ENCODE results near the gene RAI2. TPM values are rescaled to one million over a fixed set of nuclear protein-coding genes. Genes with fewer than 3 reads are reported as not detected.

The RAI2 gene
- total RNA-seq, 1 experiment from 2014 or later: 0.77 TPM

- no peaks in the 10 kb centered on the region; the same call in 1 of the 2 replicates for H3K27me3 Mint-ChIP-seq (ENCODE audit: low read depth)
- ChIA-PET POLR2A (no interaction called here), CTCF (interaction anchor here (0.7 kb wide), 1 partner anchor 16 kb away, joined by 3 read pairs; no protein-coding TSS in a partner anchor)
- no peaks in the 10 kb centered on the region for H3K9me3 Mint-ChIP-seq
- H3K27ac Mint-ChIP-seq: no peak overlapping the region
- ATAC-seq (peak; percentile 68), DNase-seq (ENCODE audit: low spot score) (no peak)
- no peaks in the 10 kb centered on the region for H3K36me3 Mint-ChIP-seq
- H3K4me1 Mint-ChIP-seq: no peaks in the 10 kb centered on the region
- TF ChIP-seq GTF2I (CRISPR knock-in tag; conservative IDR thresholded peaks at IDR 0.05): no peak
- no peak for TF ChIP-seq ATF2 (CRISPR knock-in tag; IDR thresholded peaks at IDR 0.05; ENCODE audit: borderline replicate concordance, low read depth)
- no peak for TF ChIP-seq GRHL2 (CRISPR knock-in tag; IDR thresholded peaks at IDR 0.05; ENCODE audit: insufficient replicate concordance, severe bottlenecking)
- no peak for TF ChIP-seq ZNF263 (CRISPR knock-in tag; IDR thresholded peaks at IDR 0.05; ENCODE audit: low read depth)
- no peak for TF ChIP-seq NR1H2 (CRISPR knock-in tag; IDR thresholded peaks at IDR 0.05)
- TF ChIP-seq TEAD4 (CRISPR knock-in tag; IDR thresholded peaks at IDR 0.05): no peak
- TF ChIP-seq ZNF532 (CRISPR knock-in tag; IDR thresholded peaks at IDR 0.05; ENCODE audit: borderline replicate concordance): no peak
- no peak for TF ChIP-seq ZNF317 (CRISPR knock-in tag; IDR thresholded peaks at IDR 0.05; ENCODE audit: borderline replicate concordance, low read depth)
- TF ChIP-seq NR3C1 (CRISPR knock-in tag; conservative IDR thresholded peaks at IDR 0.05; ENCODE audit: low read depth): no peak
- TF ChIP-seq JUN (CRISPR knock-in tag; IDR thresholded peaks at IDR 0.05): no peak
- TF ChIP-seq ZBTB21 (CRISPR knock-in tag; IDR thresholded peaks at IDR 0.05; ENCODE audit: borderline replicate concordance): no peak
- TF ChIP-seq ZNF425 (CRISPR knock-in tag; conservative IDR thresholded peaks at IDR 0.05): no peak
- no peak for TF ChIP-seq E2F1 (CRISPR knock-in tag; IDR thresholded peaks at IDR 0.05)
- TF ChIP-seq ATF1 (CRISPR knock-in tag; IDR thresholded peaks at IDR 0.05): no peak
- no peak for TF ChIP-seq RORB (CRISPR knock-in tag; IDR thresholded peaks at IDR 0.05)
- no peak for TF ChIP-seq NR2C2 (CRISPR knock-in tag; IDR thresholded peaks at IDR 0.05)
- H3K4me3 Mint-ChIP-seq: no peak overlapping the region
Observed at GRCh38 chrX:17805120-17805519, 56.0 kb downstream of the RAI2 start.

- ATAC-seq (no peak), DNase-seq (ENCODE audit: low spot score) (no peak)
- Mint-ChIP-seq H3K27me3 (ENCODE audit: low read depth) (no peaks in the 10 kb centered on the region; the same call in 1 of the 2 replicates), H3K27ac (no peak overlapping the region), H3K4me3 (no peak overlapping the region), H3K36me3 (no peaks in the 10 kb centered on the region), H3K4me1 (no peaks in the 10 kb centered on the region), H3K9me3 (no peaks in the 10 kb centered on the region)
- CTCF ChIA-PET: interaction anchor here (2.9 kb wide), 1 partner anchor 9 kb away, joined by 7 read pairs; no protein-coding TSS in a partner anchor
- POLR2A ChIA-PET: no interaction called here
- TF ChIP-seq, protein P1, sequence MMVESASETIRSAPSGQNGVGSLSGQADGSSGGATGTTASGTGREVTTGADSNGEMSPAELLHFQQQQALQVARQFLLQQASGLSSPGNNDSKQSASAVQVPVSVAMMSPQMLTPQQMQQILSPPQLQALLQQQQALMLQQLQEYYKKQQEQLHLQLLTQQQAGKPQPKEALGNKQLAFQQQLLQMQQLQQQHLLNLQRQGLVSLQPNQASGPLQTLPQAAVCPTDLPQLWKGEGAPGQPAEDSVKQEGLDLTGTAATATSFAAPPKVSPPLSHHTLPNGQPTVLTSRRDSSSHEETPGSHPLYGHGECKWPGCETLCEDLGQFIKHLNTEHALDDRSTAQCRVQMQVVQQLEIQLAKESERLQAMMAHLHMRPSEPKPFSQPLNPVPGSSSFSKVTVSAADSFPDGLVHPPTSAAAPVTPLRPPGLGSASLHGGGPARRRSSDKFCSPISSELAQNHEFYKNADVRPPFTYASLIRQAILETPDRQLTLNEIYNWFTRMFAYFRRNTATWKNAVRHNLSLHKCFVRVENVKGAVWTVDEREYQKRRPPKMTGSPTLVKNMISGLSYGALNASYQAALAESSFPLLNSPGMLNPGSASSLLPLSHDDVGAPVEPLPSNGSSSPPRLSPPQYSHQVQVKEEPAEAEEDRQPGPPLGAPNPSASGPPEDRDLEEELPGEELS (CRISPR knock-in tag; IDR thresholded peaks at IDR 0.05): no peak
- TF ChIP-seq KAT7 (CRISPR knock-in tag; IDR thresholded peaks at IDR 0.05; ENCODE audit: borderline replicate concordance) (no peak), OVOL2 (CRISPR knock-in tag; IDR thresholded peaks at IDR 0.05; ENCODE audit: borderline replicate concordance) (no peak), NR3C1 (CRISPR knock-in tag; conservative IDR thresholded peaks at IDR 0.05; ENCODE audit: low read depth) (no peak)
- TF ChIP-seq, protein P2, sequence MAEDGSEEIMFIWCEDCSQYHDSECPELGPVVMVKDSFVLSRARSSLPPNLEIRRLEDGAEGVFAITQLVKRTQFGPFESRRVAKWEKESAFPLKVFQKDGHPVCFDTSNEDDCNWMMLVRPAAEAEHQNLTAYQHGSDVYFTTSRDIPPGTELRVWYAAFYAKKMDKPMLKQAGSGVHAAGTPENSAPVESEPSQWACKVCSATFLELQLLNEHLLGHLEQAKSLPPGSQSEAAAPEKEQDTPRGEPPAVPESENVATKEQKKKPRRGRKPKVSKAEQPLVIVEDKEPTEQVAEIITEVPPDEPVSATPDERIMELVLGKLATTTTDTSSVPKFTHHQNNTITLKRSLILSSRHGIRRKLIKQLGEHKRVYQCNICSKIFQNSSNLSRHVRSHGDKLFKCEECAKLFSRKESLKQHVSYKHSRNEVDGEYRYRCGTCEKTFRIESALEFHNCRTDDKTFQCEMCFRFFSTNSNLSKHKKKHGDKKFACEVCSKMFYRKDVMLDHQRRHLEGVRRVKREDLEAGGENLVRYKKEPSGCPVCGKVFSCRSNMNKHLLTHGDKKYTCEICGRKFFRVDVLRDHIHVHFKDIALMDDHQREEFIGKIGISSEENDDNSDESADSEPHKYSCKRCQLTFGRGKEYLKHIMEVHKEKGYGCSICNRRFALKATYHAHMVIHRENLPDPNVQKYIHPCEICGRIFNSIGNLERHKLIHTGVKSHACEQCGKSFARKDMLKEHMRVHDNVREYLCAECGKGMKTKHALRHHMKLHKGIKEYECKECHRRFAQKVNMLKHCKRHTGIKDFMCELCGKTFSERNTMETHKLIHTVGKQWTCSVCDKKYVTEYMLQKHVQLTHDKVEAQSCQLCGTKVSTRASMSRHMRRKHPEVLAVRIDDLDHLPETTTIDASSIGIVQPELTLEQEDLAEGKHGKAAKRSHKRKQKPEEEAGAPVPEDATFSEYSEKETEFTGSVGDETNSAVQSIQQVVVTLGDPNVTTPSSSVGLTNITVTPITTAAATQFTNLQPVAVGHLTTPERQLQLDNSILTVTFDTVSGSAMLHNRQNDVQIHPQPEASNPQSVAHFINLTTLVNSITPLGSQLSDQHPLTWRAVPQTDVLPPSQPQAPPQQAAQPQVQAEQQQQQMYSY (CRISPR knock-in tag; IDR thresholded peaks at IDR 0.05): no peak
Observed at GRCh38 chrX:17803449-17803848, 57.6 kb downstream of the RAI2 start.
